GM12892 (cell line): ENCODE measurements around the gene HERC3.

Experiments
- POLR2A ChIP-seq: IDR thresholded peaks from 2 replicates; pipeline ENCODE4 v1.6.1; 2011; ENCODE audit warnings: low read depth, low read length, control low read depth
- POLR2AphosphoS5 ChIP-seq: IDR thresholded peaks from 2 replicates; pipeline ENCODE4 v1.6.1; 2011; ENCODE audit warnings: low read depth, low read length, control low read depth

DNA sequence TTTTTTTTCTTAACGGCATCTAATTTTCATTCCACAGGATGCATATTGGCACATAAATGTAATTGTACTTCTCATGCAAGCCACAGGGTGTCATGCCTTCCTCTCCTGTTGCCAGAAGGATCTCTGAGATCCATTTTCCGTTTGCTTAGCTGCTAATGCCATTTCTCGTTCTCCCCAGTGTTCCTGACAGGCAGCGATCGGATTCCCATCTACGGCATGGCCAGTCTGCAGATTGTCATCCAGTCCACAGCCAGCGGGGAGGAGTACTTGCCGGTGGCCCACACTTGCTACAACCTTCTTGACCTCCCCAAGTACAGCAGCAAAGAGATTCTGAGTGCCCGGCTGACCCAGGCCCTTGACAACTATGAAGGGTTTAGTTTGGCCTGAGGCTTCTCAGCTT is 114.3 kb downstream of the HERC3 start:
- TF ChIP-seq POLR2A: no peak
- no peak for TF ChIP-seq POLR2AphosphoS5
